ENCODE data around the gene USP30.

GRCh38 chr12:109052414-109053323 lies at the start of gene USP30:
- TF ChIP-seq CTCF (IDR thresholded peaks at IDR 0.05) (no peak), POLR2A (IDR thresholded peaks at IDR 0.05) (no peak)
